ENCODE measurements around the gene MRPL54.

Gene MRPL54

DNA sequence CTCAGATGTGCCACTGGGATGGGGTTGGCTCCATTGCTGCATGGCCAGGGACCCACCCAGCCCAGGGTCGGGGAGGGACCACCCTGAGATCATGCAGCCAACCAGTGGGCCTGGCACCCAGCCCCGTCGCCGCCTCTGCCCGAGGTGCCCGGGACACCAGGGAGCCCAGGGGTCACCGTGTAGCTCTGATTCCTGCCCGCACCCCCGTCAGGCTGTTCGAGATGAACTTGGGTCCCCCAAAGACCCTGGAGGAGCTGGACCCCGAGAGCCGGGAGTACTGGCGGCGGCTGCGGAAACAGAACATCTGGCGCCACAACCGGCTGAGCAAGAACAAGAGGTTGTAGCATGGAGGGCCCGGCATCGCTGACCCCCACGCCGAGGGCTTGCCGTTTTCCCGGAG is 4.6 kb downstream of the MRPL54 start:
- in situ Hi-C loops (cut with HindIII; ENCODE audit: low sequenced_read_pairs): no loop called here

GRCh38 chr19:3768015-3768747 is 5.7 kb downstream of the MRPL54 start:
- in situ Hi-C loops (cut with HindIII; ENCODE audit: low sequenced_read_pairs): no loop called here

- in situ Hi-C loops (cut with HindIII; ENCODE audit: low sequenced_read_pairs): no loop called here
Observed at GRCh38 chr19:3768748-3769099, 6.2 kb downstream of the MRPL54 start.

- in situ Hi-C loops (cut with HindIII; ENCODE audit: low sequenced_read_pairs): no loop called here
Observed at GRCh38 chr19:3769494-3769893, 7.0 kb downstream of the MRPL54 start.

DNA sequence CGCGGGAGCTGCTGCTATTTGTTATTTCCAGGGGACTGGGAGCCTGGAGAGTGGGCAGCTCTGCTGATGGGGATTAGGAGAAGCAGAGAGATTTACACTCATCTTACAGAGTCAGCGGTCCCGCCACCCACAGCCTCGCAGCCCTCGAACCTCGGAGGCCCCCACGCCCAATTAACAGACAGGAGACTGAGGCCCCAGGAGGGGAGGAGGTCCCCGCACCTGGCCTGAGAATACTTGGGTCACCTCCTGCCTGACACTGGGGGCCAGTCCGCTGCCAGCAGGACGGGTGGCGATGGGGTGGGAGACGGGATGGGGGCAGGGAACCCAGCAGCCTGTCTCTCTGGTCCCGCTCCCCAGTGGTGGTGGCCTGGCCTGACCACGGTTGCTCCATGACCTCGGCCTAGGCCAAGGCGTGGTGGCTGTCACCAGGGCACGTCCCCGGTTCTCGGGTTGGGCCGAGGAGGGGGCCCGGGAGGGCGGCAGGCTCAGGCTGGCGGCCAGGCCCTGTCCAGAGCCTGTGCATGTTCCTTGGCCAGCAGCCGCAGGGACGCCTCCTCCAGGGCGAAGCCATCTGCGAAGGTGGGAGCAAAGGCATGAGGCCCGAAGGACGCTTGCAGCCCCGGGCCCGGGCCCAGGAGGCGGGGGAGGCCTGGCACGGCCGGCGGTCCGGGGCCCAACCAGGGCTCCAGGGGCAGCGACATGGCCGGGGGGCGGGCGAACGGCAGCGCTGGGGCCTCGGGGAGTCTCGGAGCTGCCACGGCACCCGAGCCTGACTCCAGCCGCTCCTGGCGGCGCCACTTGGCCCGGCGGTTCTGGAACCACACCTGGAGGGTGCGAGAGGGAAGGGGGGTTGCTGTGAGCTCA is 7.9 kb downstream of the MRPL54 start:
- in situ Hi-C loops (cut with HindIII; ENCODE audit: low sequenced_read_pairs): no loop called here

GRCh38 chr19:3771000-3771905 is 8.8 kb downstream of the MRPL54 start:
- in situ Hi-C loops (cut with HindIII; ENCODE audit: low sequenced_read_pairs): no loop called here

DNA sequence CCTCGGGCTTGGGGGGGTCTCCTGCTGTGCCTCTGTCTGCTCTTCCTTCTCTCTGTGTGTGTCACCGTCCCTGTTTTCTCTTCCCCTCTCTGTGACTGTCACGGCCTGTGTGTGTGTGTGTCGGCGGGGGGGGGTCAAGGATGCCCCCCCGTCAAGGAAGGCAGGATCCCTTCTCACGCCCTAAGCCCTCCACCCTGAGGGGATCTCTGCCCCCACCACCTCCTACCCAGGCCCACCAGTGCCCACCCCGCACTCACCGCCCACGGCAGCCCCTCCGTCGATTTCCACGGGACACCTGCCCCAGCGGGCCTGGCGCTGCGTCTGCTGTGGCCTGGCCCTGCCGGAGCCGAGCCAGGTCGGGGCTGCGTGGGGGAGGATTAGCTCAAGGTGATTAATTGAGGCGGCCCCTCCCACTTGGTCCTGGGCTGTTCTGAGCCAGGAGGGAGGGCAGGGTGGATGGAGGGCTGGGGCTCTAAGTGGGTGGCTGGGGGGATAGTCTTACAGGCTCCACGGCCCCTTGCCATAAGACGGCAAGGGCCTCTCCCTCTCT is 9.5 kb downstream of the MRPL54 start, which contains the start of gene RAX2:
Gene RAX2, minus strand, starts transcription at position 323 of the 550 bp plus-strand sequence. CDS start 486 bp downstream, outside the sequence.
- in situ Hi-C loops (cut with HindIII; ENCODE audit: low sequenced_read_pairs): no loop called here

DNA sequence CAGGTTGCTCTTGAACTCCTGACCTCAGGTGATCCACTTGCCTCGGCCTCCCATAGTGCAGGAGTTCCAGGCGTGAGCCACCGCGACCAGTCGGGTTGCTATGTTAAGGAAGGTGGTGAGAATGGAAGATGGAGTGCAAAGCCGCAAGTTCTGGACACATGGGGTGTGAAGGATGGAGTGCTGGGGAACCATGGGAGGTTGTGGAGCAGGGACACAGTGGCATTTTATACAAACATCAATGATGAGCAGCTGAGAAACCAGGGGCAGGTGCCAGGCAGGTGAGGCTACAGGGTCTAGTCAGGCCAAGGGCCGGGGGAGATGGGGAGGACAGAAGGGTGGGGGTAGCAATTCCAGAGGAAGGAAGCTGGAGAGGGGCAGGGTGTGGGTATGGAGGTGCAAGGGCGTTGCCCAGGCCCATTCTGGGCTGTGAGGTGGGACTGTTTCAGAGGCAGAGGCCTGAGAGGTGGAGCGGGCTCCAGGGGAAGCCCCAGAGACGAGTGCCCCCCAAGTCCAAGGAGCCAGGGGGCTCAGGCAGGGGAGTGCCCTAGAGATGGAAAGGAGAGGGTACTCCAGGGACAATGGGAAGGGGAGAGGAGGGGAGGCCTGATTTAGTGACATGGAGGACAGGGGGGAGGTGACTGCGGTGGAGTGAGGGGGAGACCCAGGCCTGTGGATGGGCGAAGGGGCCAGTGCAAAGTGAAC is 11.5 kb downstream of the MRPL54 start:
- in situ Hi-C loops (cut with HindIII; ENCODE audit: low sequenced_read_pairs): no loop called here

DNA sequence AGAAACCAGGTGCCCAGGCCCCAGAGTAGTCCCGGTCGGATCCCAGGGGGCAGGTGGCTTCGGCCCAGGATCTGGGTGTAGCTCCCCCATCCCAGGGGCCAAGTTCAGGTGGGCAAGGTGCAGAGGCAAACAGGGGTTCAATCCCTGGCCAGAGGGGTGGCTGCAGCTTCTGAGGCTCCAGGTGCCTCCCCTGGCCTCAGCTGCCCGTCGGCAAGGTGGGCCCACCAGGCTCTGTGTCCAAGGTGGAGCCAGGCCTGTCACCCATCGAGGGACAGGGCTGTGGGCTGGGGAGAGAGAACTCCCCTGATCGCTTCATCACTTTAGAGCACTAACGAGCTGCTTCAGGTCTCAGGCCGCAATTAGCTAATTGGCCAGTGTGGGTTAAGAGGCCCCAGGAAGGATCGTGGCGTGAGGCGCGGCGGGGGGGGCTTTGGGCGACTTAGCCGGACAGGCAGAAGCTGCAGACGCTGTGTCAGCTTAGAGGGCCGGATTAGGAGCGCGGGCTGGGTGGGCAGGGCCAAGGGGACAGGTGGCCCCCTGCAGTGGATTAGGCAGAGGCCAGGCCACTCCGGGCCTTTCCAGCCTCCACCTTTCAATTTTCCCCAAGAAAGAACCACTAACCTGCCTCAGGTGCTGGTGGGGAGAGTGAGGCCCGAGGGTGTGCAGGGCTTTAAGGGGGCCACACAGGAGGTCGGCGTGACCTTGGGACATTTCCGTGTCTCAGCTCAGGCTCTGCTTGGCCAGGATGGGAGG is 12.3 kb downstream of the MRPL54 start:
- in situ Hi-C loops (cut with HindIII; ENCODE audit: low sequenced_read_pairs): loop anchor here (5.0 to 25.0 kb wide), 3 partner anchors 78 to 438 kb away; partner anchors contain the start of gene EEF2

DNA sequence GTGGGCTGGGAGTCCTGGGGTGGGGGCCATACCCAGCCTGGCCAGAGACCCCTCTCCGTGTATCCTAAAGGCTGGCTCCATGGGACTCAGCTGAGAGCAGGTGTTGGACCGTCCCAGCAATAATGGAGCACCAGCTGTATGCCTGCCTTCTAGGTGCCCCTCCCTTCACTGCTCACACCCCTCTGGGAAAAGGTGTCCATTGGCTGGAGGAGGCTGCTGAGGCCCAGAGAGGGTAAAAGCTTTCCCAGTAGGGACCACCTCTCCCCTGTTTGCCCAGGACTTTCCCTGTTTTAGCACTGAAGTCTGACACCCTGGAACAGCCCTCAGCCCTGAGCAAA is 12.9 kb downstream of the MRPL54 start:
- in situ Hi-C loops (cut with HindIII; ENCODE audit: low sequenced_read_pairs): loop anchor here (5.0 to 25.0 kb wide), 3 partner anchors 77 to 437 kb away; partner anchors contain the start of gene EEF2

GRCh38 chr19:3775831-3776230 is 13.3 kb downstream of the MRPL54 start:
- in situ Hi-C loops (cut with HindIII; ENCODE audit: low sequenced_read_pairs): loop anchor here (5.0 to 25.0 kb wide), 3 partner anchors 76 to 436 kb away; partner anchors contain the start of gene EEF2

GRCh38 chr19:3776479-3777040 is 14.1 kb downstream of the MRPL54 start:
- in situ Hi-C loops (cut with HindIII; ENCODE audit: low sequenced_read_pairs): loop anchor here (5.0 to 25.0 kb wide), 3 partner anchors 76 to 436 kb away; partner anchors contain the start of gene EEF2

DNA sequence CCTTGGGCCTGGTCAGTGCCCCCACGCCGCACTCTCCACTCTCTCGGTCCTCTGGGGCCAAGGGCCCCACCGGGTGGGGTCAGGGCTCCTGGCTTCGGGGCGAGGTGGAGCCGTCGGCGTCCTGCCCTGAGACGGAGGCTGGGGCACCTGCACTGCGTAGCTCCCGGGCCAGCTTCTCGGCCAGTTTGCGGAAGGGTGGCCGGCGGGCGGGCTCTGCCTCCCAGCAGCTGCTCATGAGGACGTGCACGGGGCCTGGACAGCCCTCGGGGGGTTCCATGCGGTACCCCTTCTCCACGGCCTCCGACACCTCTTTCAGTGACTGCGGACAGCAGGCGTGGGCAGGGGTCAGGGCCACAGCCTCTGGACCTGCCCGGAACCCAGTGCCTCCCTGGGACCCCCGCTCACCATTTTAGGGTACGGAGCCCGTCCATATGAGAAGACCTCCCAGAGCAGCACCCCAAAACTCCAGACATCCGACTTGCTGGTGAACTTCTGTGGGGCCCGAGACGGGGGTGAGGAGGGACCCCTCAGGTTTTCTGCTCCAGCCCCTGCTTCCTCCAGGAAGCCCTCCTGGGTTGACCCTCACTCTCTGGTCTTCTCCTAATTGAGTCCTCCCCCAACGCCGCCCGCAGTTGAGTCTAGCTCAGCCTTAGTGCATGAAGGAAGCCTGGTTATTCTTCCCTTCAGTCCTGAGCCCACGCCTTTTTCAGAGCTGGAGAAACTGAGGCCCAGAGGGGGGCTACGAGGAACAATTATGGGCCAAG is 15.8 kb downstream of the MRPL54 start:
- in situ Hi-C loops (cut with HindIII; ENCODE audit: low sequenced_read_pairs): loop anchor here (5.0 to 25.0 kb wide), 3 partner anchors 74 to 434 kb away; partner anchors contain the start of gene EEF2

GRCh38 chr19:3778899-3779723 is 16.6 kb downstream of the MRPL54 start:
- in situ Hi-C loops (cut with HindIII; ENCODE audit: low sequenced_read_pairs): loop anchor here (5.0 to 25.0 kb wide), 3 partner anchors 73 to 433 kb away; partner anchors contain the start of gene EEF2

DNA sequence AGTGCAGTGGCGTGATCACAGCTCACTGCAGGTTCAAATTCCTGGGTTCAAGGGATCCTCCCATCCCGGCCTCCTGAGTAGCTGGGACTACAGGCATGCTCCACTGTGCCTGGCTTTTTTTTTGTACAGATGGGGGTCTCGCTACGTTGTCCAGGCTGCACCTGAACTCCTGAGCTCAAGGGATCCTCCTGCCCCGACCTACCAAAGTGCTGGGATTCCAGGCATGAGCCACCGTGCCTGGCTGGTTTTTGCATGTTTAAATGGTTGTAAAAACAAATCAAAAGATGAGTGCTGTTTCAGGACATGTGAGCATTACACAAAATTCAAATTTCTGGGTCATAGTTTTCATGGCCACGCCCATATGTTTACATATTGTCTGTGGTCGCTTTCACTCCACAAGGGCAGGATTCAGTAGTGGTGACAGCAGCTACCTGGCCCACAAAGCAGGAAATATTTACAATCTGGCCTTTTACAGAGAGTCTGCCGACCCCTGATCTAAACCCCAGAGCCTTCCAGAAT is 18.4 kb downstream of the MRPL54 start:
- in situ Hi-C loops (cut with HindIII; ENCODE audit: low sequenced_read_pairs): loop anchor here (25.0 kb wide), 2 partner anchors 206 to 431 kb away; partner anchors contain the start of gene EEF2

DNA sequence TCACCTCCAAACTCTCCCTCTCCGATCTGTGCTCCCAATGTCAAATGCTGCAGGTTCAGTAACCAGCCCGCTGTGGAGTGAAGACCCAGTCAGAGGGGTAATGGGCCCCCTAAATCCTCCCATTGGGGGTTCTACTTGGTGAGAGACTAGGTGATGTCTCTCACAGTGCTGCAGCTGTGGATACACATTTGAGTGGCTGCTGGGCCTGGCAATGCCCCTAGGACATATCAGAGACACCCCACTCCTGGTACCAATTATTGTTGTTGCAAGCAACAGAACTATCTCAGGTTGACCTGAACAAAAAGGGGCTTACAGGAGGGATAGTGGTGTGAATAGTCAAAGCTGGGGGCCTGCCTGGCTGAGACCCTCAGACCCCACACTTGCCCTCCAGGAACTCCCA is 19.1 kb downstream of the MRPL54 start:
- in situ Hi-C loops (cut with HindIII; ENCODE audit: low sequenced_read_pairs): loop anchor here (25.0 kb wide), 2 partner anchors 206 to 431 kb away; partner anchors contain the start of gene EEF2

DNA sequence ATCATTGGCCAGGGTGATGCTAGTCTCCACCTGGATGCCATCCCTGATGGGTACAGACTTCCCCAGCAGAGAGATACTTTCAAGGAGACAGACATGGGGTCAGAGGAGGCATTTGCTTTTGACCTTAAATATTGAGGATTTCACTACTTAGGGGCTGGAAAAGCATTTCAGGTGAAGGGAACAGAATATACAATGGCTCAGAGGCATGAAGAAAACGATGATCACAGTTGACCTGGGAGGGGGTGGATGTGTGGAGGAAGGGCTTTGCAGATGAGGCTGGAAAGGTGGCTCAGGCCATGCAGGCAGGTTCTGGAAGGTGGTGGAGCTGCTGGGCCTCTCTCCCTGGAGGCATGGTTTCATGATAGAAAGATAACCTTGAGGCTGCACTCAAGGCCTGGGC is 19.8 kb downstream of the MRPL54 start:
- in situ Hi-C loops (cut with HindIII; ENCODE audit: low sequenced_read_pairs): loop anchor here (25.0 kb wide), 2 partner anchors 205 to 430 kb away; partner anchors contain the start of gene EEF2

All from endothelial cell of hepatic sinusoid (primary cell).